Calu3 (cell line): ENCODE measurements around the gene PPFIBP2. TPM values are rescaled to one million over a fixed set of nuclear protein-coding genes. Genes with fewer than 3 reads are reported as not detected.

Source experiments
- BruUV-seq: library from RNA; stranded (reverse); fragments of 400-500 nt; replicated peaks from 2 replicates; lab custom pipeline; 2021; lab: Mats Ljungman, UMichigan
- CTCF ChIA-PET: fragments of 300-600 bp; sonication (Branson Sonifier 250); formaldehyde crosslinking; loops from one replicate; lab custom pipeline; 2022; ENCODE audit warnings: antibody characterized with exemption; lab: Charles Lee
- DNase-seq: peaks from one replicate; pipeline ENCODE4 v3.0.0; 2022
- H3K27ac Mint-ChIP-seq: one replicate; pipeline ENCODE4 v1.8.0; 2022; ENCODE audit warnings: mixed read lengths; ENCODE audit not compliant: unreplicated experiment
- H3K27me3 Mint-ChIP-seq: one replicate; pipeline ENCODE4 v1.8.0; 2022; ENCODE audit warnings: mixed read lengths; ENCODE audit not compliant: unreplicated experiment
- H3K36me3 Mint-ChIP-seq: one replicate; pipeline ENCODE4 v1.8.0; 2022; ENCODE audit warnings: mild to moderate bottlenecking, moderate library complexity, mixed read lengths; ENCODE audit not compliant: insufficient read depth, unreplicated experiment
- H3K4me1 Mint-ChIP-seq: one replicate; pipeline ENCODE4 v1.8.0; 2022; ENCODE audit warnings: mild to moderate bottlenecking, low read depth, mixed read lengths; ENCODE audit not compliant: unreplicated experiment
- H3K4me3 Mint-ChIP-seq: one replicate; pipeline ENCODE4 v1.8.0; 2022; ENCODE audit warnings: mild to moderate bottlenecking, low read depth, moderate library complexity, mixed read lengths; ENCODE audit not compliant: unreplicated experiment
- H3K9me3 Mint-ChIP-seq: one replicate; pipeline ENCODE4 v1.8.0; 2022; ENCODE audit warnings: low read depth, mixed read lengths; ENCODE audit not compliant: unreplicated experiment
- intact Hi-C: fragments of 100-400 bp; cut with micrococcal nuclease; formaldehyde crosslinking; loops from one replicate; pipeline ENCODE4 v1.10.0; 2022; ENCODE audit not compliant: unreplicated experiment
- total RNA-seq: library from RNA; stranded (reverse); gene quantifications from 2 replicates; pipeline ENCODE4 v1.2.3, GENCODE V29; 2022
- TF ChIP-seq, protein P1 (sequence below): fragments of 200-600 bp; IDR thresholded peaks from one replicate; pipeline ENCODE4 v1.8.0; 2022; ENCODE audit warnings: antibody characterized with exemption; ENCODE audit not compliant: unreplicated experiment

PPFIBP2 gene
- total RNA-seq, 1 experiment from 2014 or later = 28.5 TPM

DNA sequence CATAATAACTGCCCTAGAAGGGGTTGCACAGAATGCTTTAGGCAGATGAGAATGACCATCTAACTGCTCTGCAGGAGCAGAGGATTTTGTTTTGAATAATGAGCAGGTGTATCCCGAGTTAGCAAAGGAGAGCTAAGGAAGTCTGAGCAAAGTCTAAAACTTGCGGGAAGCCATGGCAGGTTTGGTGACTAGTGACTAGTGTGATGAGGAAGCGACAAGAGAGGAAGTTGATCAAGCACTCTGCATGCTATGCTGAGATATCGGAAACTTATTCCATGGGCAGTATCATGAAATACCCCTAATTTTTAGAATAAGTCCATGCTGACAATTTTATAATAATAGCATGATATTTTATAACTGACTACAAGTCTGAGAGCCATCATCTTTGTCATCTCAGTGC is 15.6 kb upstream of the PPFIBP2 start:
- Mint-ChIP-seq H3K4me1 (no peaks in the 10 kb centered on the region), H3K27me3 (peaks cover 56% of the 10 kb centered on the region), H3K9me3 (no peaks in the 10 kb centered on the region), H3K4me3 (no peak overlapping the region), H3K36me3 (no peaks in the 10 kb centered on the region), H3K27ac (no peak overlapping the region)
- TF ChIP-seq, protein P1, sequence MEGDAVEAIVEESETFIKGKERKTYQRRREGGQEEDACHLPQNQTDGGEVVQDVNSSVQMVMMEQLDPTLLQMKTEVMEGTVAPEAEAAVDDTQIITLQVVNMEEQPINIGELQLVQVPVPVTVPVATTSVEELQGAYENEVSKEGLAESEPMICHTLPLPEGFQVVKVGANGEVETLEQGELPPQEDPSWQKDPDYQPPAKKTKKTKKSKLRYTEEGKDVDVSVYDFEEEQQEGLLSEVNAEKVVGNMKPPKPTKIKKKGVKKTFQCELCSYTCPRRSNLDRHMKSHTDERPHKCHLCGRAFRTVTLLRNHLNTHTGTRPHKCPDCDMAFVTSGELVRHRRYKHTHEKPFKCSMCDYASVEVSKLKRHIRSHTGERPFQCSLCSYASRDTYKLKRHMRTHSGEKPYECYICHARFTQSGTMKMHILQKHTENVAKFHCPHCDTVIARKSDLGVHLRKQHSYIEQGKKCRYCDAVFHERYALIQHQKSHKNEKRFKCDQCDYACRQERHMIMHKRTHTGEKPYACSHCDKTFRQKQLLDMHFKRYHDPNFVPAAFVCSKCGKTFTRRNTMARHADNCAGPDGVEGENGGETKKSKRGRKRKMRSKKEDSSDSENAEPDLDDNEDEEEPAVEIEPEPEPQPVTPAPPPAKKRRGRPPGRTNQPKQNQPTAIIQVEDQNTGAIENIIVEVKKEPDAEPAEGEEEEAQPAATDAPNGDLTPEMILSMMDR = no peak
- intact Hi-C loops = no loop called here
- CTCF ChIA-PET = no interaction called here
- BruUV-seq = no TSS peak
- DNase-seq = no peak

DNA sequence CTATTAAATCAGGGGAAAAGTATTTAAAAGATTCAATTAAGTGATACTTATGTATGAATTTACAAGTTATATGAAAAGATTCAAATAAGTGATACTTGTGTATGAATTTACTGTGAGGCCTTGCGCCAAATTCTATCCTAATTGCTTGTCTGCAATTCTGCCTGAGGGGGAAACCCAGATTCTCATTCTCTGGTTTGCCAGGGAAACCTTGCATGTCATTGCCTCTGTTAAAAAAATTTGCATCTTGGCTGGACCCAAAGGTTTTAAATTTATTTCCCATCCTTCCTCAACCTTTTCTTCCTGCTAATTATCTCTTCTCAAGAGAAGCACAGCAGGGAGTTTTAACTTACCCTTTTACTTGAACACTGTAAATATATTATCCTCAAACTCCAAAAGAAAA is 14.7 kb upstream of the PPFIBP2 start:
- Mint-ChIP-seq H3K4me3 (no peak overlapping the region), H3K4me1 (no peaks in the 10 kb centered on the region), H3K27me3 (peaks cover 48% of the 10 kb centered on the region), H3K9me3 (no peaks in the 10 kb centered on the region), H3K27ac (no peak overlapping the region), H3K36me3 (no peaks in the 10 kb centered on the region)
- BruUV-seq = no TSS peak
- intact Hi-C loops = no loop called here
- no peak for DNase-seq
- TF ChIP-seq, protein P1 = no peak
- CTCF ChIA-PET = no interaction called here

DNA sequence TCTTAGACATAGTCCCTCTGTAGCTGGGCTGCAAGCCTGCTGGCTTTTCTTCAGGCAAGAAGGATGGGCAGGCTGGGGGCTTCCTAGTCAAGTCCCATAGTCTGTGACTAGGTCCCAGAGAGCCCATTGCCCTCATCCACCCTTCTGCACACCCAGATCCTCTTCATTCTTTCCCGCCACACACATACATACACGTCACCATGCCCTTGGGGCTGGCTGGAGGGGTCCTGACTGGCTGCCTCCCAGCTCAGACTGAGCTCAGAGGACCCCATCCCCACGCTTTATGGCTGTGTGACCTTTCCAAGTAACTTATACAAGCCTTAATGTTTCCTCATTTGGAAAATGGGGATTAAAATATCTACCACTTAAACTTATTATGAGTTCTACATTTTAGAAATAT is 13.5 kb upstream of the PPFIBP2 start:
- Mint-ChIP-seq H3K36me3 (no peaks in the 10 kb centered on the region), H3K27me3 (peaks cover 37% of the 10 kb centered on the region), H3K9me3 (no peaks in the 10 kb centered on the region), H3K4me3 (no peak overlapping the region), H3K27ac (no peak overlapping the region), H3K4me1 (no peaks in the 10 kb centered on the region)
- intact Hi-C loops = no loop called here
- no peak for DNase-seq
- CTCF ChIA-PET = interaction anchor here (0.8 kb wide), 1 partner anchor 207 kb away, joined by 3 read pairs; no protein-coding TSS in a partner anchor
- TF ChIP-seq, protein P1 = no peak
- no TSS peak for BruUV-seq

DNA sequence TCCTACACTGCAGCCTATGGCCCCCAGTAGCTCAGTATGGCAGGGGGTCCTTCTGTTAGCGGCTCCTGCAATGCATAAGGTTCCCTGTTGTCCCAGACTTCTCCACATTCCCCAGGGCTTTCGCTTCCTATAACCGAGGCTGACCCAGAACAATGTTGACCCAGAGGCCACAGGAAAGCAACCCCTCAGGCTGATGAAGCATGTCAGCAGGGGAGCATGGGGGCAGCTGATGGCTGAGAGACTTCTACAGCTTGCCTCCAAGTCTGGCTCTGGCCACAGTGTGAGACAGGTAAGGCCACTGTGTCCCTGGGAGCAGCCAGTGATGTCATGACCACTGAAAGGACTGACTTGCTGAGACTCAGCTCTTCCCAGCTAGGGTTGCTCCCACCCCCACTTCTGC is 12.5 kb upstream of the PPFIBP2 start:
- Mint-ChIP-seq H3K27ac (no peak overlapping the region), H3K4me1 (no peaks in the 10 kb centered on the region), H3K4me3 (no peak overlapping the region), H3K9me3 (no peaks in the 10 kb centered on the region), H3K36me3 (no peaks in the 10 kb centered on the region), H3K27me3 (peaks cover 37% of the 10 kb centered on the region)
- TF ChIP-seq, protein P1 = no peak
- no TSS peak for BruUV-seq
- intact Hi-C loops = no loop called here
- CTCF ChIA-PET = no interaction called here
- no peak for DNase-seq
